Testis (tissue), 3 donors: ENCODE results near the gene GAPDH. TPM values are rescaled to one million over a fixed set of nuclear protein-coding genes. Genes with fewer than 3 reads are reported as not detected.

Source experiments
- DNase-seq: peaks from one replicate; pipeline ENCODE4 v3.0.0-alpha.2; 2019
- H3K27ac ChIP-seq, 2 donors: fragments of 200-600 bp; sonication (generic); one replicate each; pipeline ENCODE4 v1.5.1; 2019
- H3K27me3 ChIP-seq: fragments of 200-600 bp; sonication (generic); one replicate; pipeline ENCODE4 v1.5.1; 2019
- H3K36me3 ChIP-seq: fragments of 200-600 bp; sonication (generic); one replicate; pipeline ENCODE4 v1.5.1; 2017; ENCODE audit warnings: low read depth; ENCODE audit errors: missing control alignments
- H3K4me1 ChIP-seq: fragments of 200-600 bp; sonication (generic); one replicate; pipeline ENCODE4 v1.5.1; 2019
- H3K4me3 ChIP-seq, 2 donors: fragments of 200-600 bp; sonication (generic); one replicate each; pipeline ENCODE4 v1.5.1; 2017 to 2019
- H3K9me3 ChIP-seq: fragments of 200-600 bp; sonication (generic); one replicate; pipeline ENCODE4 v1.5.1; 2017
- CTCF ChIP-seq, 3 experiments: fragments of 450-650 bp in 2 of 3; fragments of 200-600 bp in 1 of 3; sonication (generic) in 1 of 3; IDR thresholded peaks; one replicate each; pipeline ENCODE4 v1.5.1; 2016 to 2019; ENCODE audit warnings: antibody characterized with exemption in 3 of 3, mild to moderate bottlenecking in 2 of 3, moderate library complexity in 1 of 3
- POLR2A ChIP-seq: fragments of 450-650 bp; IDR thresholded peaks from one replicate; pipeline ENCODE4 v1.6.1; 2017; ENCODE audit warnings: antibody characterized with exemption, mild to moderate bottlenecking, moderate library complexity
- WGBS, 2 donors: methylation state at CpG; one replicate each; pipeline ENCODE4 v1.1.5; 2018; 5-methylcytosine and 5-hydroxymethylcytosine counted together
- intact Hi-C: fragments of 100-400 bp; cut with DNase I; formaldehyde crosslinking; loops from one replicate; pipeline ENCODE4 v1.15.1; 2023; ENCODE audit warnings: low total_unique reads
- polyA plus RNA-seq: library from polyadenylated mRNA; stranded (reverse); fragments of 350-450 nt; fragmentation: Illumina TruSeq; extraction: RNeasy Lipid Tissue Mini Kit (QIAGEN cat#74804); gene quantifications from one replicate; pipeline ENCODE4 v1.2.3, GENCODE V29; 2014; ENCODE audit warnings: low read depth, low replicate concordance; ENCODE audit not compliant: insufficient read depth
- total RNA-seq, 2 donors: library from RNA; depleted of rRNA; stranded (reverse); fragments of >200 nt; gene quantifications; one replicate each; pipeline ENCODE4 v1.2.3, GENCODE V29; 2016

GAPDH gene
- total and polyA plus RNA-seq, 3 donors from 2014 or later: 1,591 to 1,928 (median 1,857) TPM

- H3K9me3 ChIP-seq: no peaks in the 10 kb centered on the region
- WGBS, 2 donors: 66 to 75% methylated on average over 12 of the region's 12 CpGs
- no peaks in the 10 kb centered on the region for H3K27me3 ChIP-seq
- no peak for DNase-seq
- H3K36me3 ChIP-seq: no peaks in the 10 kb centered on the region
- intact Hi-C loops: no loop called here
- TF ChIP-seq POLR2A (no peak), CTCF (IDR thresholded peaks at IDR 0.05) (no peak)
- no peak overlapping the region for H3K4me3 ChIP-seq
- peak overlapping the region; percentile 22 to 69 for H3K27ac ChIP-seq
- H3K4me1 ChIP-seq: peaks cover 6% of the 10 kb centered on the region
Measured at GRCh38 chr12:6507102-6507998, 27.0 kb upstream of the GAPDH start.

- peak overlapping the region; percentile 22 to 69 for H3K27ac ChIP-seq
- no peaks in the 10 kb centered on the region for H3K36me3 ChIP-seq
- no peaks in the 10 kb centered on the region for H3K27me3 ChIP-seq
- WGBS, 2 donors: 52 to 64% methylated on average over 7 of the region's 7 CpGs
- H3K4me1 ChIP-seq: peaks cover 6% of the 10 kb centered on the region
- intact Hi-C loops: no loop called here
- no peak for DNase-seq
- H3K4me3 ChIP-seq: no peak overlapping the region
- no peak for TF ChIP-seq POLR2A
- no peak for TF ChIP-seq CTCF (IDR thresholded peaks at IDR 0.05)
- H3K9me3 ChIP-seq: no peaks in the 10 kb centered on the region
Measured at GRCh38 chr12:6508087-6508486, 26.2 kb upstream of the GAPDH start.

GRCh38 chr12:6520186-6520585 is 14.1 kb upstream of the GAPDH start:
- Histone ChIP-seq H3K27ac (no peak overlapping the region), H3K27me3 (no peaks in the 10 kb centered on the region), H3K4me1 (no peaks in the 10 kb centered on the region), H3K9me3 (no peaks in the 10 kb centered on the region), H3K4me3 (no peak overlapping the region), H3K36me3 (no peaks in the 10 kb centered on the region)
- DNase-seq: no peak
- intact Hi-C loops: no loop called here
- WGBS, 2 donors: 83 to 84% methylated on average over 3 of the region's 3 CpGs
- TF ChIP-seq CTCF (IDR thresholded peaks at IDR 0.05): no peak
- TF ChIP-seq POLR2A: no peak

GRCh38 chr12:6522193-6522592 is 12.1 kb upstream of the GAPDH start:
- Histone ChIP-seq H3K4me1 (no peaks in the 10 kb centered on the region), H3K4me3 (no peak overlapping the region), H3K27me3 (no peaks in the 10 kb centered on the region), H3K9me3 (no peaks in the 10 kb centered on the region), H3K27ac (no peak overlapping the region), H3K36me3 (peaks cover 5% of the 10 kb centered on the region)
- 82 to 85% methylated on average over 10 of the region's 10 CpGs for WGBS, 2 donors
- intact Hi-C loops: no loop called here
- DNase-seq: no peak
- TF ChIP-seq CTCF (IDR thresholded peaks at IDR 0.05) (no peak), POLR2A (no peak)

GRCh38 chr12:6523708-6524107 is 10.6 kb upstream of the GAPDH start:
- DNase-seq: no peak
- Histone ChIP-seq H3K27me3 (no peaks in the 10 kb centered on the region), H3K4me3 (no peak overlapping the region), H3K4me1 (no peaks in the 10 kb centered on the region), H3K27ac (no peak overlapping the region), H3K36me3 (peaks cover 5% of the 10 kb centered on the region), H3K9me3 (no peaks in the 10 kb centered on the region)
- intact Hi-C loops: no loop called here
- TF ChIP-seq CTCF (IDR thresholded peaks at IDR 0.05) (no peak), POLR2A (no peak)
- 82 to 89% methylated on average over 3 of the region's 3 CpGs for WGBS, 2 donors
